ENCODE results near the gene KIAA0753. TPM values are rescaled to one million over a fixed set of nuclear protein-coding genes. Genes with fewer than 3 reads are reported as not detected.

KIAA0753 gene
- total RNA-seq, 6 donors from 2014 or later = 12.4 to 58.7 (median 19.7) TPM

- H3K27ac ChIP-seq = peak overlapping the region in 2 of 4 donors; percentile 4 to 30
- 71 to 80% methylated on average over 7 to 10 of the region's 11 CpGs for WGBS, 2 donors
- no peaks in the 10 kb centered on the region for H3K36me3 ChIP-seq
- DNase-seq (no peak), ATAC-seq (ENCODE audit: low FRiP score in 2 of 2) (no peak)
- H3K9me3 ChIP-seq = no peaks in the 10 kb centered on the region
- no peak overlapping the region for H3K4me3 ChIP-seq
- peak in 1 of 6 experiments; percentile 21 for TF ChIP-seq CTCF (IDR thresholded peaks at IDR 0.05)
- no peak for TF ChIP-seq POLR2AphosphoS5 (IDR thresholded peaks at IDR 0.05)
- no peak for TF ChIP-seq EP300 (IDR thresholded peaks at IDR 0.05)
- TF ChIP-seq POLR2A (IDR thresholded peaks at IDR 0.05) = no peak
- peaks cover 0 to 8% (median 4%) of the 10 kb centered on the region in 4 donors for H3K27me3 ChIP-seq
- H3K4me1 ChIP-seq = peaks cover 12 to 29% (median 21%) of the 10 kb centered on the region in 4 donors
These were observed 81.4 kb downstream of the KIAA0753 start for GRCh38 chr17:6558932-6559752.

GRCh38 chr17:6558276-6558675, 82.2 kb downstream of the KIAA0753 start:
- no peaks in the 10 kb centered on the region for H3K36me3 ChIP-seq
- no peak for ATAC-seq (ENCODE audit: low FRiP score in 2 of 2)
- peak overlapping the region in 1 of 4 donors; percentile 13 for H3K27ac ChIP-seq
- H3K4me1 ChIP-seq = peaks cover 12 to 29% (median 21%) of the 10 kb centered on the region in 4 donors
- 79 to 91% methylated on average over 6 of the region's 6 CpGs for WGBS, 2 donors
- H3K9me3 ChIP-seq = no peaks in the 10 kb centered on the region
- H3K27me3 ChIP-seq = peaks cover 0 to 8% (median 4%) of the 10 kb centered on the region in 4 donors
- no peak for DNase-seq
- no peak overlapping the region for H3K4me3 ChIP-seq
- TF ChIP-seq CTCF (IDR thresholded peaks at IDR 0.05) (no peak), EP300 (IDR thresholded peaks at IDR 0.05) (no peak), POLR2AphosphoS5 (IDR thresholded peaks at IDR 0.05) (no peak), POLR2A (IDR thresholded peaks at IDR 0.05) (no peak)

GRCh38 chr17:6557040-6557438, 83.5 kb downstream of the KIAA0753 start:
- Histone ChIP-seq H3K36me3 (no peaks in the 10 kb centered on the region), H3K9me3 (no peaks in the 10 kb centered on the region), H3K27me3 (peaks cover 0 to 8% (median 4%) of the 10 kb centered on the region in 4 donors), H3K4me3 (peak overlapping the region in 3 of 4 donors; percentile 63 to 66 (median 63)), H3K27ac (peak overlapping the region in 3 of 4 donors; percentile 30 to 76 (median 76)), H3K4me1 (peaks cover 12 to 34% (median 25%) of the 10 kb centered on the region in 4 donors)
- ATAC-seq (ENCODE audit: low FRiP score in 2 of 2) (no peak), DNase-seq (no peak)
- TF ChIP-seq CTCF (IDR thresholded peaks at IDR 0.05) (no peak), POLR2AphosphoS5 (IDR thresholded peaks at IDR 0.05) (no peak), POLR2A (IDR thresholded peaks at IDR 0.05) (no peak), EP300 (IDR thresholded peaks at IDR 0.05) (no peak)
- 45 to 52% methylated on average over 4 to 9 of the region's 9 CpGs for WGBS, 2 donors

- ATAC-seq (ENCODE audit: low FRiP score in 2 of 2) (peak in 1 of 2 donors; percentile 35), DNase-seq (peak; percentile 59 to 89)
- 5 to 14% methylated on average over 13 to 35 of the region's 122 CpGs for WGBS, 2 donors
- Histone ChIP-seq H3K4me3 (peak within 1 kb of the TSS; percentile 15 to 66 (median 63)), H3K36me3 (no peaks in the 10 kb centered on the region), H3K9me3 (no peaks in the 10 kb centered on the region), H3K4me1 (peaks cover 12 to 39% (median 25%) of the 10 kb centered on the region in 4 donors), H3K27ac (peak within 1 kb of the TSS; percentile 35 to 83 (median 72)), H3K27me3 (peaks cover 0 to 8% (median 4%) of the 10 kb centered on the region in 4 donors)
- TF ChIP-seq POLR2A (IDR thresholded peaks at IDR 0.05) (peak in 1 of 4 donors; percentile 40), POLR2AphosphoS5 (IDR thresholded peaks at IDR 0.05) (no peak)
These were observed 84.1 kb downstream of the KIAA0753 start, which contains the start of gene PITPNM3 for GRCh38 chr17:6556121-6557039. Gene PITPNM3, minus strand, starts transcription at chr17:6556555. Its CDS starts 149 bp downstream, at chr17:6556406.
